K562 (cell line): Measurements from ENCODE around the gene SPACA9. TPM values are rescaled to one million over a fixed set of nuclear protein-coding genes. Genes with fewer than 3 reads are reported as not detected.

ENCODE experiments used
- ZBTB40 ChIP-seq, 2 experiments: fragments of 450-650 bp in 1 of 2; sonication (generic) in 1 of 2; formaldehyde crosslinking in 1 of 2; IDR thresholded peaks; 2 replicates each; pipeline versions ENCODE4 v1.7.1 to v1.9.0; 2016 to 2022; ENCODE audit warnings: inconsistent platforms in 1 of 2, mild to moderate bottlenecking in 1 of 2, missing genetic modification reagents in 1 of 2
- polyA plus RNA-seq, 8 experiments: library from polyadenylated mRNA; depleted of rRNA in 4 of 8; stranded (reverse) in 5 of 8; unstranded in 3 of 8; fragments of >200 nt; fragmentation: Nextera tagmentation in 2 of 8; fragmentation: Illumina TruSeq in 1 of 8; extraction: Ambion mirVana in 2 of 8; extraction: Trizol in 1 of 8; gene quantifications; 2 replicates each; pipeline versions ENCODE4 v1.2.1 to v1.2.3, GENCODE V29; 2011 to 2014; ENCODE audit warnings: inconsistent platforms in 1 of 8, missing spikeins in 1 of 8
- total RNA-seq, 7 experiments: library from RNA; depleted of rRNA in 6 of 7; stranded (reverse); fragments of >200 nt in 6 of 7; fragmentation: Illumina TruSeq in 2 of 7; extraction: Trizol in 2 of 7; gene quantifications; 2 replicates each; pipeline versions ENCODE4 v1.2.1 to v1.2.3, GENCODE V29; 2011 to 2021; ENCODE audit warnings: low replicate concordance in 1 of 7
- TF ChIP-seq, protein P1 (sequence below): fragments of 200-600 bp; sonication (generic); IDR thresholded peaks from one replicate; pipeline ENCODE4 v1.6.1; 2012; ENCODE audit warnings: mild to moderate bottlenecking, low read depth, low read length, inconsistent platforms

SPACA9 gene
- total and polyA plus RNA-seq, 9 of the 15 experiments (the other 6 are each of a cell fraction or from before 2014, with no cell fraction given): 0.06 to 0.51 (median 0.36) TPM

- TF ChIP-seq ZBTB40 (IDR thresholded peaks at IDR 0.05): peak; percentile 37; the same call in 1 of the 2 replicates
- no peak for TF ChIP-seq ZBTB40 (CRISPR knock-in tag; IDR thresholded peaks at IDR 0.05)
- TF ChIP-seq, protein P1, sequence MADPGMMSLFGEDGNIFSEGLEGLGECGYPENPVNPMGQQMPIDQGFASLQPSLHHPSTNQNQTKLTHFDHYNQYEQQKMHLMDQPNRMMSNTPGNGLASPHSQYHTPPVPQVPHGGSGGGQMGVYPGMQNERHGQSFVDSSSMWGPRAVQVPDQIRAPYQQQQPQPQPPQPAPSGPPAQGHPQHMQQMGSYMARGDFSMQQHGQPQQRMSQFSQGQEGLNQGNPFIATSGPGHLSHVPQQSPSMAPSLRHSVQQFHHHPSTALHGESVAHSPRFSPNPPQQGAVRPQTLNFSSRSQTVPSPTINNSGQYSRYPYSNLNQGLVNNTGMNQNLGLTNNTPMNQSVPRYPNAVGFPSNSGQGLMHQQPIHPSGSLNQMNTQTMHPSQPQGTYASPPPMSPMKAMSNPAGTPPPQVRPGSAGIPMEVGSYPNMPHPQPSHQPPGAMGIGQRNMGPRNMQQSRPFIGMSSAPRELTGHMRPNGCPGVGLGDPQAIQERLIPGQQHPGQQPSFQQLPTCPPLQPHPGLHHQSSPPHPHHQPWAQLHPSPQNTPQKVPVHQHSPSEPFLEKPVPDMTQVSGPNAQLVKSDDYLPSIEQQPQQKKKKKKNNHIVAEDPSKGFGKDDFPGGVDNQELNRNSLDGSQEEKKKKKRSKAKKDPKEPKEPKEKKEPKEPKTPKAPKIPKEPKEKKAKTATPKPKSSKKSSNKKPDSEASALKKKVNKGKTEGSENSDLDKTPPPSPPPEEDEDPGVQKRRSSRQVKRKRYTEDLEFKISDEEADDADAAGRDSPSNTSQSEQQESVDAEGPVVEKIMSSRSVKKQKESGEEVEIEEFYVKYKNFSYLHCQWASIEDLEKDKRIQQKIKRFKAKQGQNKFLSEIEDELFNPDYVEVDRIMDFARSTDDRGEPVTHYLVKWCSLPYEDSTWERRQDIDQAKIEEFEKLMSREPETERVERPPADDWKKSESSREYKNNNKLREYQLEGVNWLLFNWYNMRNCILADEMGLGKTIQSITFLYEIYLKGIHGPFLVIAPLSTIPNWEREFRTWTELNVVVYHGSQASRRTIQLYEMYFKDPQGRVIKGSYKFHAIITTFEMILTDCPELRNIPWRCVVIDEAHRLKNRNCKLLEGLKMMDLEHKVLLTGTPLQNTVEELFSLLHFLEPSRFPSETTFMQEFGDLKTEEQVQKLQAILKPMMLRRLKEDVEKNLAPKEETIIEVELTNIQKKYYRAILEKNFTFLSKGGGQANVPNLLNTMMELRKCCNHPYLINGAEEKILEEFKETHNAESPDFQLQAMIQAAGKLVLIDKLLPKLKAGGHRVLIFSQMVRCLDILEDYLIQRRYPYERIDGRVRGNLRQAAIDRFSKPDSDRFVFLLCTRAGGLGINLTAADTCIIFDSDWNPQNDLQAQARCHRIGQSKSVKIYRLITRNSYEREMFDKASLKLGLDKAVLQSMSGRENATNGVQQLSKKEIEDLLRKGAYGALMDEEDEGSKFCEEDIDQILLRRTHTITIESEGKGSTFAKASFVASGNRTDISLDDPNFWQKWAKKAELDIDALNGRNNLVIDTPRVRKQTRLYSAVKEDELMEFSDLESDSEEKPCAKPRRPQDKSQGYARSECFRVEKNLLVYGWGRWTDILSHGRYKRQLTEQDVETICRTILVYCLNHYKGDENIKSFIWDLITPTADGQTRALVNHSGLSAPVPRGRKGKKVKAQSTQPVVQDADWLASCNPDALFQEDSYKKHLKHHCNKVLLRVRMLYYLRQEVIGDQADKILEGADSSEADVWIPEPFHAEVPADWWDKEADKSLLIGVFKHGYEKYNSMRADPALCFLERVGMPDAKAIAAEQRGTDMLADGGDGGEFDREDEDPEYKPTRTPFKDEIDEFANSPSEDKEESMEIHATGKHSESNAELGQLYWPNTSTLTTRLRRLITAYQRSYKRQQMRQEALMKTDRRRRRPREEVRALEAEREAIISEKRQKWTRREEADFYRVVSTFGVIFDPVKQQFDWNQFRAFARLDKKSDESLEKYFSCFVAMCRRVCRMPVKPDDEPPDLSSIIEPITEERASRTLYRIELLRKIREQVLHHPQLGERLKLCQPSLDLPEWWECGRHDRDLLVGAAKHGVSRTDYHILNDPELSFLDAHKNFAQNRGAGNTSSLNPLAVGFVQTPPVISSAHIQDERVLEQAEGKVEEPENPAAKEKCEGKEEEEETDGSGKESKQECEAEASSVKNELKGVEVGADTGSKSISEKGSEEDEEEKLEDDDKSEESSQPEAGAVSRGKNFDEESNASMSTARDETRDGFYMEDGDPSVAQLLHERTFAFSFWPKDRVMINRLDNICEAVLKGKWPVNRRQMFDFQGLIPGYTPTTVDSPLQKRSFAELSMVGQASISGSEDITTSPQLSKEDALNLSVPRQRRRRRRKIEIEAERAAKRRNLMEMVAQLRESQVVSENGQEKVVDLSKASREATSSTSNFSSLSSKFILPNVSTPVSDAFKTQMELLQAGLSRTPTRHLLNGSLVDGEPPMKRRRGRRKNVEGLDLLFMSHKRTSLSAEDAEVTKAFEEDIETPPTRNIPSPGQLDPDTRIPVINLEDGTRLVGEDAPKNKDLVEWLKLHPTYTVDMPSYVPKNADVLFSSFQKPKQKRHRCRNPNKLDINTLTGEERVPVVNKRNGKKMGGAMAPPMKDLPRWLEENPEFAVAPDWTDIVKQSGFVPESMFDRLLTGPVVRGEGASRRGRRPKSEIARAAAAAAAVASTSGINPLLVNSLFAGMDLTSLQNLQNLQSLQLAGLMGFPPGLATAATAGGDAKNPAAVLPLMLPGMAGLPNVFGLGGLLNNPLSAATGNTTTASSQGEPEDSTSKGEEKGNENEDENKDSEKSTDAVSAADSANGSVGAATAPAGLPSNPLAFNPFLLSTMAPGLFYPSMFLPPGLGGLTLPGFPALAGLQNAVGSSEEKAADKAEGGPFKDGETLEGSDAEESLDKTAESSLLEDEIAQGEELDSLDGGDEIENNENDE: no peak
These were observed 639 bp upstream of the SPACA9 start, which contains the start of gene AK8 (continued) for GRCh38 chr9:132877824-132878694.
